Epithelial cell of proximal tubule (primary cell): ENCODE data around the gene UCP2. TPM values are rescaled to one million over a fixed set of nuclear protein-coding genes. Genes with fewer than 3 reads are reported as not detected.

Experiments
- DNase-seq: peaks from one replicate; pipeline ENCODE4 v3.0.0-alpha.2; 2011; ENCODE audit warnings: low read depth
- H3K4me3 ChIP-seq: 2 replicates; pipeline ENCODE4 v1.5.1; 2011; ENCODE audit warnings: low read depth, mild to moderate bottlenecking, low read length
- total RNA-seq: library from RNA; depleted of rRNA; stranded (reverse); fragments of >200 nt; gene quantifications from 2 replicates; pipeline ENCODE4 v1.2.3, GENCODE V29; 2015
- TF ChIP-seq, protein P1 (sequence below): conservative IDR thresholded peaks from 2 replicates; pipeline ENCODE4 v1.5.1; 2012; ENCODE audit warnings: low read depth, mild to moderate bottlenecking, low read length

The UCP2 gene
- total RNA-seq, 1 donor from 2014 or later, result 86.2 TPM

DNA sequence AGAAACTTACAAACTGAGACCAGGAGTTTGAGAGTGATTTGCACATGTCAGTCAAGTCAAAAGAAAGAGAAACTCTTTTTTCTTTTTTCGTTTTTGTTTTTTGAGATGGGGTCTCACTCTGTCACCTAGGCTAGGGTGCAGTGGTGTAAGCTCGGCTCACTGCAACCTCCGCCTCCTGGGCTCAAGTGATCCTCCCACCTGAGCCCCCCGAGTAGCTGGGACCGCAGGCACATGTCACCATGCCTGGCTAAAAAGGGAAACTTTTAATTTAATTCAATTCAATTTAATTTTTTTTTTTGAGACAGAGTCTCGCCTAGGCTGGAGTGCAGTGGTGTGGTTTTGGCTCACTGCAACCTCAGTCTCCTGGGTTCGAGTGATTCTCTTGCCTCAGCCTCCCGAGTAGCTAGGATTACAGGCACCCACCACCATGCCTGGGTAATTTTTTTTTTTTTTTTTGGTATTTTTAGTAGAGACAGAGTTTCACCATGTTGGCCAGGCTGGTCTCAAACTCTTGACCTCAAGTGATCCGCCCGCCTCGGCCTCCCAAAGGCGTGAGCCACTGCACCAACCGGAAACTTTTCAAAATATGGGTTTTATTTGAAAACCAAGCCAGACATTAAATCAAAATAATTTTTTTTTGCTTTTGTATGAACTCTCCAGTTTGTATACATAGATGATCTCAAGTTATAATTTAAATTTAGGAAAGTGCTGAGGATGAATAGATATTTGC is 16.4 kb upstream of the UCP2 start:
- TF ChIP-seq, protein P1, sequence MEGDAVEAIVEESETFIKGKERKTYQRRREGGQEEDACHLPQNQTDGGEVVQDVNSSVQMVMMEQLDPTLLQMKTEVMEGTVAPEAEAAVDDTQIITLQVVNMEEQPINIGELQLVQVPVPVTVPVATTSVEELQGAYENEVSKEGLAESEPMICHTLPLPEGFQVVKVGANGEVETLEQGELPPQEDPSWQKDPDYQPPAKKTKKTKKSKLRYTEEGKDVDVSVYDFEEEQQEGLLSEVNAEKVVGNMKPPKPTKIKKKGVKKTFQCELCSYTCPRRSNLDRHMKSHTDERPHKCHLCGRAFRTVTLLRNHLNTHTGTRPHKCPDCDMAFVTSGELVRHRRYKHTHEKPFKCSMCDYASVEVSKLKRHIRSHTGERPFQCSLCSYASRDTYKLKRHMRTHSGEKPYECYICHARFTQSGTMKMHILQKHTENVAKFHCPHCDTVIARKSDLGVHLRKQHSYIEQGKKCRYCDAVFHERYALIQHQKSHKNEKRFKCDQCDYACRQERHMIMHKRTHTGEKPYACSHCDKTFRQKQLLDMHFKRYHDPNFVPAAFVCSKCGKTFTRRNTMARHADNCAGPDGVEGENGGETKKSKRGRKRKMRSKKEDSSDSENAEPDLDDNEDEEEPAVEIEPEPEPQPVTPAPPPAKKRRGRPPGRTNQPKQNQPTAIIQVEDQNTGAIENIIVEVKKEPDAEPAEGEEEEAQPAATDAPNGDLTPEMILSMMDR, result no peak
- H3K4me3 ChIP-seq, result no peak overlapping the region
- no peak for DNase-seq

DNA sequence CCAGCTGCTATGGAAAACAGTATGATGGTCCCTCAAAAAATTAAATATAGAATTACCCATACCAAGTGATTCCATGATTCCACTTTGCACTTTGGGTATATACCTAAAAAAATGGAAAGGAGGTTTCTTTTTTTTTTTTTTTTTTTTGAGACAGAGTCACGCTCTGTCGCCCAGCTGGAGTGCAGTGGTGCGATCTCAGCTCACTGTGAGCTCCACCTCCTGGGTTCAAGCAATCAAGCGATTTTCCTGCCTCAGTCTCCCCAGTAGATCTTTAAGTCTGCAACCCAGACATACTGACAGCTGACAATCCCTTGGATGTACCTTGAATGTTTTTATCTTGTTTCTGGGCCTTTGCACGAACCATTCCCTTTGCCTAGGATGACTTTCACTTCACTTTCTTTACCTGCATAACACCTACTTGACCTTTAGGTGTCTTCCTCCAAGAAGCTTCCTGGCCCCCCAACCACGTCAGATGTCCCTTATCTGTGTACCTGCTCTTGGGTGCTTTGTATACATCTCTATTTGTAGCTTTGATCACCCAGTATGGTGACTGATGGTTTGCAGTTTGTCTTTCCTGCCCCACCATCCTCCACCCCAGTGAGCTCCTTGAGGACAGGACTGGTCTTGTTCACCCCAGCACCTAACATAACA is 14.6 kb upstream of the UCP2 start:
- no peak for DNase-seq
- H3K4me3 ChIP-seq, result no peak overlapping the region

DNA sequence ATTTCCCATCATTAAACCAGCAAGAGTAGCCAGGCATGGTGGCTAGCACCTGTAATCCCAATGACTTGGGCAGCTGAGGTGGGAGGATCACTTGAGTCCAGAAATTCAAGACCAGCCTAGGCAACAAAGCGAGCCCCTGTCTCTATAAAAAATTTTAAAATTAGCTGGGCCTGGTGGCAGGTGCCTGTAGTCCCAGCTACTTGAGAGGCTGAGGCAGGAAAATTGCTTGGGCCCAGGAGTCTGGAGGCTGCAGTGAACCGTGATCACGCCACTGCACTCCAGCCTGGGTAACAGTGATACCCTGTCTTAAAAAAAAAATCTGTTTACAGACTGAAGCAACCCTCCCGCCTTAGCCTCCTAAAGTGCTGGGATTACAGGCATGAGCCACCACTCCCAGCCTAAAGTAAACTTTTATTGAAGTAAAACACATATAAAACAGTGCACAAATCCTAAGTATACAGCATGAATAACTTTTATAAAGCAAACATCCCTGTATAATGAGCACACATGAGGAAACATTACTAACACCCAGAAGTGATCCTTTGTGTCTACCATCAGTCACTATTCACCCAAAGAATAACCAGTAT is 13.6 kb upstream of the UCP2 start:
- TF ChIP-seq, protein P1, result no peak
- no peak overlapping the region for H3K4me3 ChIP-seq

More for the DNA sequence above, 14.6 kb upstream of the UCP2 start:
- TF ChIP-seq, protein P1, result no peak

DNA sequence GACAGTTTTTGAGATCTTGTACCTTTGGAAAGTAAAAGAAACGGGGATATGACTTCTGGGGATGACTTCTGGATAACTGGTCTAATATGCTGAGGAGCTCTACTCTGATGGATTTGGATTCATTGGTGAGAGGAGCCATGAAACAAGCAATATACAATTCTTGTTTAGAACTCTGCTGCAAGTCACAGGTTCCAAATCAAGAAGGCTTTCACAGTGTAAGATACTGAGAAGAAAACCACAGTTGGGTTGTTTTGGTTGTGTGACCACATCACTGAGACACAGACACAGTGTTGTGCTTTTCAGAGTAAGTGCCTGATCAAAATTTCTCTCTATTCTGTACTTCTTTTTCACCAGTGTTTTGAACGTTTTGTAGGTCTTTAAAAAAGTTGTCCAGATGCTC is 13.1 kb upstream of the UCP2 start:
- no peak for DNase-seq
- TF ChIP-seq, protein P1, result no peak
- H3K4me3 ChIP-seq, result no peak overlapping the region

More for the DNA sequence above, 13.6 kb upstream of the UCP2 start:
- DNase-seq, result no peak

DNA sequence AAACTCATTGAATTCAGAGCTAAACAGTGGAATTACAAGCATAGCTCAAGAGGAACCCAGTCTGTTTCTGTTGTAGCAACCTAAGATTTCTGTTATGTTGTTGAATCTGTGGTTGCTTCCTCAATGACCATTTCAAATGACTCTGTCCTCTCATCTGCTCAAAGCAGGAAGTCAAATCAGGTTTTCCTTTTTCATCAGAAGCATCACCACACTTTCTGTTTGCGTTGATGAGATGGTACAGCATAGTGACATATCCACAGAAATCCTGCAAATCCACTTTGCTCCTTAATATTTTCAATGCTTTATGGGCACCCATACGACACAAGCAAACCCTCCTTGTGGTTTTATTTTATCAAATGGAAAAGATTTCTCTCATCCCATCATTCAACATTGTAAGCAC is 12.6 kb upstream of the UCP2 start:
- no peak overlapping the region for H3K4me3 ChIP-seq
- DNase-seq, result no peak
- TF ChIP-seq, protein P1, result no peak

DNA sequence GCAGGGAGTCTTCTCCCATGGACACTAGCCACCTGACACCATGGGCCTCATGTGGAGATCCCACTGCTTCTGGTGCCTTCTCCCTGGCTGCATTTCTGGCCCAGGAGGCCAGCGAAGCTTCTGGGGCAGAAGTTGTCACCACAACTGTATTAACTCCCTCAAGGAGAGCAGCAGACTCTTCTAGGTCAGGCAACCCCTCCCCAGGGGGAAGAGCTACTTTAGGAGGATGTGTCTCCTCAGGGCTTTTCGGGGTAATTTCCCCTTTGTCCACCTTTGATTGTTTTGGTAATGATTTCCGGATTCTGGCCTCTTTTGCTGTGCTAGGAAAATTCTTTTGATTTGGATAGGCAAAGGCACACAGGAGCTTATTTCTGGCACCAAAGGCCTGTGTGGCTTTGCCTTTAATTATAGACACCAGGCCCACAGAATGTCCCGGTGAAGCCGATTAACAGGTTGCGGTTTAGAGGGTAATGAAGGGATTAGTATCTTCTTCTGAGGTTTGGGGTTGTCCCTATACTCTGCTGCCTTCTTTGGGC is 8.9 kb upstream of the UCP2 start:
- TF ChIP-seq, protein P1, result no peak
- no peak overlapping the region for H3K4me3 ChIP-seq
- no peak for DNase-seq
